K562 (cell line): Measurements from ENCODE around the gene CREB3L4. TPM values are rescaled to one million over a fixed set of nuclear protein-coding genes. Genes with fewer than 3 reads are reported as not detected.

Source experiments
- ETV6 ChIP-seq, 3 experiments: fragments of 150-350 bp in 1 of 3; sonication (generic) in 1 of 3; formaldehyde crosslinking in 1 of 3; IDR thresholded peaks; 2 replicates each; pipeline versions ENCODE4 v1.6.1 to v1.8.0; 2014 to 2022; ENCODE audit warnings: borderline replicate concordance in 2 of 3, low read depth in 2 of 3, antibody characterized with exemption in 1 of 3, low read length in 1 of 3, mild to moderate bottlenecking in 1 of 3, missing genetic modification reagents in 1 of 3
- HMBOX1 ChIP-seq: sonication (generic); IDR thresholded peaks from 2 replicates; pipeline ENCODE4 v1.6.1; 2016
- MLLT1 ChIP-seq, 2 experiments: fragments of 450-650 bp; IDR thresholded peaks; 2 replicates each; pipeline ENCODE4 v1.6.1; 2016
- PKNOX1 ChIP-seq: fragments of 450-650 bp; IDR thresholded peaks from 2 replicates; pipeline ENCODE4 v1.6.1; 2016
- SP2 ChIP-seq: IDR thresholded peaks from 2 replicates; pipeline ENCODE4 v1.6.1; 2011; ENCODE audit warnings: mild to moderate bottlenecking, low read depth, low read length, moderate library complexity; ENCODE audit not compliant: poor library complexity, severe bottlenecking; ENCODE audit errors: extremely low read depth
- TBL1XR1 ChIP-seq, 2 experiments: IDR thresholded peaks; 2 replicates each; pipeline ENCODE4 v1.6.1; 2012; ENCODE audit warnings: improper control_type of control experiment in 2 of 2, low read length in 2 of 2, mild to moderate bottlenecking in 1 of 2
- XRCC5 ChIP-seq: fragments of 200-400 bp; formaldehyde crosslinking; IDR thresholded peaks from 2 replicates; pipeline ENCODE4 v1.6.1; 2017; ENCODE audit warnings: low read depth, mild to moderate bottlenecking, low read length
- ZBED1 ChIP-seq: IDR thresholded peaks from 2 replicates; pipeline ENCODE4 v1.6.1; 2014
- ZNF124 ChIP-seq: sonication (generic); formaldehyde crosslinking; IDR thresholded peaks from 2 replicates; pipeline ENCODE4 v1.8.1; 2022; ENCODE audit warnings: missing genetic modification reagents
- ZNF146 ChIP-seq: IDR thresholded peaks from one replicate; pipeline ENCODE4 v1.6.1; 2018; ENCODE audit warnings: missing compliant biosample characterization; ENCODE audit not compliant: unreplicated experiment
- ZNF407 ChIP-seq: fragments of 450-650 bp; IDR thresholded peaks from 2 replicates; pipeline ENCODE4 v1.6.1; 2016; ENCODE audit warnings: low read depth
- ZNF507 ChIP-seq: conservative IDR thresholded peaks from 2 replicates; pipeline ENCODE4 v1.6.1; 2017; ENCODE audit warnings: missing genetic modification characterization, missing compliant biosample characterization
- ZSCAN29 ChIP-seq: fragments of 450-650 bp; IDR thresholded peaks from 2 replicates; pipeline ENCODE4 v1.6.1; 2017
- polyA plus RNA-seq, 8 experiments: library from polyadenylated mRNA; depleted of rRNA in 4 of 8; stranded (reverse) in 5 of 8; unstranded in 3 of 8; fragments of >200 nt; fragmentation: Nextera tagmentation in 2 of 8; fragmentation: Illumina TruSeq in 1 of 8; extraction: Ambion mirVana in 2 of 8; extraction: Trizol in 1 of 8; gene quantifications; 2 replicates each; pipeline versions ENCODE4 v1.2.1 to v1.2.3, GENCODE V29; 2011 to 2014; ENCODE audit warnings: inconsistent platforms in 1 of 8, missing spikeins in 1 of 8
- total RNA-seq, 7 experiments: library from RNA; depleted of rRNA in 6 of 7; stranded (reverse); fragments of >200 nt in 6 of 7; fragmentation: Illumina TruSeq in 2 of 7; extraction: Trizol in 2 of 7; gene quantifications; 2 replicates each; pipeline versions ENCODE4 v1.2.1 to v1.2.3, GENCODE V29; 2011 to 2021; ENCODE audit warnings: low replicate concordance in 1 of 7

CREB3L4 gene
- total and polyA plus RNA-seq, 9 of the 15 experiments (the other 6 are each of a cell fraction or from before 2014, with no cell fraction given) = 9.9 to 18.6 (median 13.9) TPM

- TF ChIP-seq ETV6 (IDR thresholded peaks at IDR 0.05; ENCODE audit: borderline replicate concordance in 1 of 2, low read depth in 2 of 2, low read length in 1 of 2) (peak in 1 of 2 experiments; percentile 57; a peak in 1 of 4 replicates), ETV6 (CRISPR knock-in tag; IDR thresholded peaks at IDR 0.05; ENCODE audit: borderline replicate concordance) (0 out of 2 replicates have a peak, but pooled peaks have one; percentile 27), HMBOX1 (peak; percentile 89; the same call in 1 of the 2 replicates), XRCC5 (no peak), MLLT1 (IDR thresholded peaks at IDR 0.05) (peak; percentile 27 to 87; a peak in 2 of 4 replicates), ZNF146 (CRISPR knock-in tag) (no peak), ZNF124 (CRISPR knock-in tag) (no peak), ZNF507 (tag) (no peak), ZNF407 (peak; percentile 92), SP2 (peak; percentile 84), PKNOX1 (peak; percentile 100), ZBED1 (peak; percentile 100), TBL1XR1 (IDR thresholded peaks at IDR 0.05; ENCODE audit: low read length in 2 of 2) (no peak), ZSCAN29 (peak; percentile 76)
Measured at GRCh38 chr1:153922972-153923925, 44.5 kb upstream of the CREB3L4 start, which contains the start of gene GATAD2B (continued).
